Loucy (cell line): Measurements from ENCODE around the gene COL25A1.

Experiments used
- H2AFZ ChIP-seq: fragments of 200-600 bp; sonication (generic); 2 replicates; pipeline ENCODE4 v1.6.0; 2016; ENCODE audit warnings: antibody characterized with exemption, mild to moderate bottlenecking, low read length, moderate library complexity
- H3F3A ChIP-seq: fragments of 200-600 bp; 2 replicates; pipeline ENCODE4 v1.6.0; 2016; ENCODE audit warnings: antibody characterized with exemption, low read depth, mild to moderate bottlenecking
- H3K27me3 ChIP-seq: fragments of 200-600 bp; sonication (generic); 2 replicates; pipeline ENCODE4 v1.6.1; 2014; ENCODE audit warnings: low read length, mild to moderate bottlenecking; ENCODE audit not compliant: insufficient read depth, poor library complexity, severe bottlenecking
- H3K36me3 ChIP-seq: fragments of 200-600 bp; sonication (generic); 2 replicates; pipeline ENCODE4 v1.6.1; 2016; ENCODE audit warnings: low read length; ENCODE audit not compliant: insufficient read depth
- H3K4me1 ChIP-seq: fragments of 200-600 bp; sonication (generic); 2 replicates; pipeline ENCODE4 v1.5.1; 2014; ENCODE audit warnings: low read length, mild to moderate bottlenecking; ENCODE audit not compliant: insufficient read depth, poor library complexity, severe bottlenecking
- H3K4me2 ChIP-seq: fragments of 200-600 bp; sonication (generic); 2 replicates; pipeline ENCODE4 v1.6.0; 2014; ENCODE audit warnings: antibody characterized with exemption, low read length, low read depth, mild to moderate bottlenecking; ENCODE audit not compliant: poor library complexity, severe bottlenecking
- H3K4me3 ChIP-seq: fragments of 200-600 bp; sonication (generic); 2 replicates; pipeline ENCODE4 v1.5.1; 2014; ENCODE audit warnings: low read length, mild to moderate bottlenecking, mixed read lengths; ENCODE audit not compliant: poor library complexity, severe bottlenecking
- H3K79me2 ChIP-seq: fragments of 200-600 bp; sonication (generic); 2 replicates; pipeline ENCODE4 v1.6.1; 2014; ENCODE audit warnings: low read length; ENCODE audit not compliant: insufficient read depth
- H3K9ac ChIP-seq: fragments of 200-600 bp; sonication (generic); 2 replicates; pipeline ENCODE4 v1.6.0; 2014; ENCODE audit warnings: mild to moderate bottlenecking, low read depth, low read length, moderate library complexity; ENCODE audit not compliant: poor library complexity, severe bottlenecking
- H3K9me2 ChIP-seq: fragments of 200-600 bp; sonication (generic); replicated peaks from 2 replicates; pipeline ENCODE4 v1.6.1; 2016; ENCODE audit warnings: low read depth, low read length, mixed read lengths
- H3K9me3 ChIP-seq: fragments of 200-600 bp; sonication (generic); 2 replicates; pipeline ENCODE4 v1.6.1; 2014; ENCODE audit warnings: mild to moderate bottlenecking, antibody characterized with exemption, low read length, low read depth; ENCODE audit not compliant: insufficient read depth
- H4K20me1 ChIP-seq: fragments of 200-600 bp; sonication (generic); 2 replicates; pipeline ENCODE4 v1.6.0; 2014; ENCODE audit warnings: antibody characterized with exemption, low read length, mild to moderate bottlenecking; ENCODE audit not compliant: insufficient read depth, poor library complexity, severe bottlenecking
- CTCF ChIP-seq: fragments of 200-600 bp; sonication (generic); conservative IDR thresholded peaks from 2 replicates; pipeline ENCODE4 v1.5.1; 2014; ENCODE audit warnings: mild to moderate bottlenecking, antibody characterized with exemption, low read length
- EZH2phosphoT487 ChIP-seq: fragments of 200-600 bp; IDR thresholded peaks from 2 replicates; pipeline ENCODE4 v1.6.1; 2018; ENCODE audit warnings: antibody characterized with exemption, mild to moderate bottlenecking, moderate library complexity, borderline replicate concordance

The COL25A1 gene

DNA sequence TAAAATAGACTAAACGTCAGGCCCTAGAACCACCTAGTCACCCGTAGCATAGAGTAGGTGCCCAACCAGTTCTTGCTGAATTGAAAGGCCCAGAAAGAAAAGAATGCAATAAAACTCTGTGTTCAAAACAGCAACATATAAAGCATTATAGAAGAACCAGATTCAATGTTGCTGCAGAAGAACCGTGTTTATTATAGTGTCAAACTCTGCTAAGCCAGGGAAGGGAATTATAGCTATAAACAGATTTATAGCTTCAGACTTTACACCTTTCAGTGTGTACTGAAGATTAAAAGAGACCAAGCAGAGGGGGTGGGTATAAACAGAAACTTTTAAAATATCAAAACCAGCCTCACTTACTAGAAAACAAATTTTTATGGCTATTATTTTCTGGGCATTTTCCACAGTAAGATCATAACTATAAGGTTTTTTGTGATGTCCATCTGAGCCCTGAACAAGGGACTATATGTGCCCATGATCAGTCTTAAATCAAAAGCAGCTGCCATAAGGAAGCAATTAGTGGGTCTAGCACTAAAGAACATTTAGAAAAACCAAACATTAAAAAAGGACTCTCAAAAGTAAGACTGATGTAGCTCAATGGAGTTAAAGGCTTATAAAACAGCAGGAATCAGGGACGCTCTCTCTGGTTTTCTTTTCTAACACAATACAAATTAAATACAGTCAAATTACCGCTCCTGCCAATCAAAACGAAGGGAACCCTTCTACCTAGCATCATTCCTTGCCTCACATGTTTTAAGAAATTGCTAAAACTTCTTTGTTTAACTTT lies 319.9 kb downstream of the COL25A1 start:
- TF ChIP-seq EZH2phosphoT487: no peak
- TF ChIP-seq CTCF: no peak
- Histone ChIP-seq H3K79me2 (no peaks in the 10 kb centered on the region), H3K36me3 (no peaks in the 10 kb centered on the region)

DNA sequence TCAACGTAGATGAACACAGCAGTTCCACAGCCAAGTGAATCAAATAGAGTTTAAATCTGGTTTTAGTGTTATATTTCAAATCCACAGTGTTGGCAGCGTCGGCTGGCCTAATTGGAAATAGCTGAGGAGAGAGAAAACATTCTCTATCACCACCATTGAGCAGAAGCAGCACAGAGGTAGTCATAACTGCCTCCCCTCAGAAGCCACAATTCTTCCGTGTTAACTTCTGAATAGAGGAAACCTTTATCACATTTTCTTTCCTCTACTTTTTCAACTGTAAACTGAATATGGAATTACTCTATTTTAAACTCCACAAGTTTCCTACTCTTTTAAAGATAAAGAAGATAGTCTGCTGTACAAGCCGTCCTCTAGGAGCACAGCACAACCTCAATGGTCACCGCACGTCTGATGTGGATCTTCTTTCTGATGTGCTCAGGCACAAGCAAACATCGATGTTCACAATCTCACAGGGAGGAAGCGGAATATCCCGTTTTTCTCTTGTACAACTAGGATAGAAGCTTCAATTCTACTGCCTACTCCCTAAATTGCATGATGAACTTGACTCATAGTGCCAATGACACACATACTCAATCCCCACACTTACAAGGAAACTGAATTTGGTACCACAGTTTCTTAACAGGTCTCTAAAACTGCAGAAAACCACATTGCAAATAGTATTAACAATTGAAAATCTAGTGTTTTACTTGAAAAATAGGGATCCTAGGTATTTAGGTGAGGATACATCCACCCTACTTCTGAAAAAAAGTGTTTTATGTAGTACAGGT lies 321.8 kb downstream of the COL25A1 start:
- H3K36me3 ChIP-seq: no peaks in the 10 kb centered on the region
- H3K4me3 ChIP-seq: peak overlapping the region; percentile 40
- H3K4me2 ChIP-seq: peak overlapping the region; percentile 62
- H3K9me2 ChIP-seq: no peaks in the 10 kb centered on the region
- peak overlapping the region; percentile 67 for H3K9ac ChIP-seq
- TF ChIP-seq CTCF (no peak), EZH2phosphoT487 (no peak)
- peak overlapping the region; percentile 61 for H2AFZ ChIP-seq
- H3K27me3 ChIP-seq: no peaks in the 10 kb centered on the region
- no peaks in the 10 kb centered on the region for H3K79me2 ChIP-seq
- H3K4me1 ChIP-seq: peaks cover 49% of the 10 kb centered on the region
- H3F3A ChIP-seq: 0 out of 2 replicates have a peak, but pooled peaks cover 4% of the 10 kb centered on the region
- no peaks in the 10 kb centered on the region for H3K9me3 ChIP-seq
- no peaks in the 10 kb centered on the region for H4K20me1 ChIP-seq

More for the DNA sequence above, 319.9 kb downstream of the COL25A1 start:
- Histone ChIP-seq H3K4me1 (peaks cover 46% of the 10 kb centered on the region), H3K4me2 (peak overlapping the region; percentile 12), H4K20me1 (no peaks in the 10 kb centered on the region), H3K4me3 (no peak overlapping the region), H3F3A (0 out of 2 replicates have a peak, but pooled peaks cover 4% of the 10 kb centered on the region), H3K9me2 (no peaks in the 10 kb centered on the region), H3K9ac (no peak overlapping the region), H3K27me3 (no peaks in the 10 kb centered on the region), H3K9me3 (no peaks in the 10 kb centered on the region), H2AFZ (no peak overlapping the region)

DNA sequence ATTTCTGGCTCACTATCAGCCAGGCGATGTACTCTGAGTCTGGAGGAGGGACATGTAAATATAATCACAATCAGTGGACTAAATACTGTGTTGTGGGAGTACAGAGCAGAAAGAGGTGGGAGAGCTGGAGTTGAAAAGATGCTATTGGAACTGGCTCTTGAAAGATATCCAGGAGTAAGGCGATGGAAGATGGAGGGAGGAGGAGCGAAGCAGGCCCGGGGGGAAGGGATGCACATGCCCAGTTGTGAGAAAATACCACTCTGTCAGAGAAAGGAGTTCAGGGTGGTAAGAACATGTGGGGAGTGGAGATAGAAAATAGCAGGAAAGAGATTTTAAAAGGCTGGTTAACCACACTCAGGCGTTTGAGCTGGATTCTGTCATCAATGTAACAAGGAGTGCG lies 322.7 kb downstream of the COL25A1 start:
- H3K9me2 ChIP-seq: no peaks in the 10 kb centered on the region
- H3K4me3 ChIP-seq: peak overlapping the region; percentile 40
- peaks cover 49% of the 10 kb centered on the region for H3K4me1 ChIP-seq
- H3K79me2 ChIP-seq: no peaks in the 10 kb centered on the region
- H3K27me3 ChIP-seq: no peaks in the 10 kb centered on the region
- peak overlapping the region; percentile 67 for H3K9ac ChIP-seq
- no peaks in the 10 kb centered on the region for H3K9me3 ChIP-seq
- no peaks in the 10 kb centered on the region for H3K36me3 ChIP-seq
- H3F3A ChIP-seq: 0 out of 2 replicates have a peak, but pooled peaks cover 4% of the 10 kb centered on the region
- H3K4me2 ChIP-seq: peak overlapping the region; percentile 62
- no peak for TF ChIP-seq EZH2phosphoT487
- TF ChIP-seq CTCF: no peak
- no peaks in the 10 kb centered on the region for H4K20me1 ChIP-seq
- H2AFZ ChIP-seq: peak overlapping the region; percentile 61
